ENCODE results near the gene DLG2. TPM values are rescaled to one million over a fixed set of nuclear protein-coding genes. Genes with fewer than 3 reads are reported as not detected.

Gene DLG2
- polyA plus RNA-seq, 1 experiment = 0.68 TPM

- H3K9me3 ChIP-seq (ENCODE audit: control insufficient read depth, insufficient read depth, low read length) = no peaks in the 10 kb centered on the region
- no peak overlapping the region for H3K27ac ChIP-seq (ENCODE audit: low read depth, low read length)
- no peaks in the 10 kb centered on the region for H3K27me3 ChIP-seq (ENCODE audit: control insufficient read depth, insufficient read depth, low read length)
- ChIA-PET POLR2A (no interaction called here), CTCF (no interaction called here)
- no peak overlapping the region for H3K4me3 ChIP-seq (ENCODE audit: low read depth, low read length)
- no peak for DNase-seq (ENCODE audit: low read depth, low spot score)
- TF ChIP-seq CTCF (IDR thresholded peaks at IDR 0.05; ENCODE audit: low read depth, low read length) = no peak
These were observed 2167.3 kb downstream of the DLG2 start for GRCh38 chr11:83459798-83460197.

- ChIA-PET POLR2A (no interaction called here), CTCF (no interaction called here)
- no peak for DNase-seq (ENCODE audit: low read depth, low spot score)
- no peak for TF ChIP-seq CTCF (IDR thresholded peaks at IDR 0.05; ENCODE audit: low read depth, low read length)
- H3K27me3 ChIP-seq (ENCODE audit: control insufficient read depth, insufficient read depth, low read length) = peaks cover 3% of the 10 kb centered on the region
- H3K27ac ChIP-seq (ENCODE audit: low read depth, low read length) = no peak overlapping the region
- no peaks in the 10 kb centered on the region for H3K9me3 ChIP-seq (ENCODE audit: control insufficient read depth, insufficient read depth, low read length)
- no peak overlapping the region for H3K4me3 ChIP-seq (ENCODE audit: low read depth, low read length)
These were observed 2170.6 kb downstream of the DLG2 start for GRCh38 chr11:83456566-83456965.

- peaks cover 3% of the 10 kb centered on the region for H3K27me3 ChIP-seq (ENCODE audit: control insufficient read depth, insufficient read depth, low read length)
- H3K27ac ChIP-seq (ENCODE audit: low read depth, low read length) = no peak overlapping the region
- H3K4me3 ChIP-seq (ENCODE audit: low read depth, low read length) = no peak overlapping the region
- no peak for DNase-seq (ENCODE audit: low read depth, low spot score)
- CTCF ChIA-PET = no interaction called here
- POLR2A ChIA-PET = no interaction called here
- TF ChIP-seq CTCF (IDR thresholded peaks at IDR 0.05; ENCODE audit: low read depth, low read length) = no peak
- H3K9me3 ChIP-seq (ENCODE audit: control insufficient read depth, insufficient read depth, low read length) = no peaks in the 10 kb centered on the region
These were observed 2171.1 kb downstream of the DLG2 start for GRCh38 chr11:83456075-83456474.

GRCh38 chr11:83455356-83455755 lies 2171.8 kb downstream of the DLG2 start:
- TF ChIP-seq CTCF (IDR thresholded peaks at IDR 0.05; ENCODE audit: low read depth, low read length) = no peak
- Histone ChIP-seq H3K27me3 (ENCODE audit: control insufficient read depth, insufficient read depth, low read length) (peaks cover 3% of the 10 kb centered on the region), H3K9me3 (ENCODE audit: control insufficient read depth, insufficient read depth, low read length) (no peaks in the 10 kb centered on the region), H3K27ac (ENCODE audit: low read depth, low read length) (no peak overlapping the region), H3K4me3 (ENCODE audit: low read depth, low read length) (no peak overlapping the region)
- ChIA-PET POLR2A (no interaction called here), CTCF (no interaction called here)
- no peak for DNase-seq (ENCODE audit: low read depth, low spot score)

- H3K27ac ChIP-seq (ENCODE audit: low read depth, low read length) = no peak overlapping the region
- TF ChIP-seq CTCF (IDR thresholded peaks at IDR 0.05; ENCODE audit: low read depth, low read length) = no peak
- H3K4me3 ChIP-seq (ENCODE audit: low read depth, low read length) = no peak overlapping the region
- no peaks in the 10 kb centered on the region for H3K9me3 ChIP-seq (ENCODE audit: control insufficient read depth, insufficient read depth, low read length)
- POLR2A ChIA-PET = no interaction called here
- CTCF ChIA-PET = no interaction called here
- no peak for DNase-seq (ENCODE audit: low read depth, low spot score)
- peaks cover 3% of the 10 kb centered on the region for H3K27me3 ChIP-seq (ENCODE audit: control insufficient read depth, insufficient read depth, low read length)
These were observed 2172.5 kb downstream of the DLG2 start for GRCh38 chr11:83454674-83455073.
